OCI-LY3 (cell line): ENCODE results near the gene LNPEP.

Experiments used
- CTCF ChIP-seq: fragments of 200-600, 300-600 bp; sonication (generic); IDR thresholded peaks from 2 replicates; pipeline ENCODE4 v1.5.1; 2014; ENCODE audit warnings: antibody characterized with exemption, low read length, low read depth
- EZH2phosphoT487 ChIP-seq: fragments of 200-600 bp; shearing (Covaris generic); IDR thresholded peaks from 2 replicates; pipeline ENCODE4 v1.6.1; 2018; ENCODE audit warnings: antibody characterized with exemption, mixed run types, low read depth

- TF ChIP-seq CTCF (no peak), EZH2phosphoT487 (no peak)
Measured at GRCh38 chr5:96909003-96909402, 26.9 kb upstream of the LNPEP start.
